CD14-positive monocyte (primary cell): ENCODE results near the gene TMEM272. TPM values are rescaled to one million over a fixed set of nuclear protein-coding genes. Genes with fewer than 3 reads are reported as not detected.

Experiments
- DNase-seq, 3 donors: peaks; one replicate each; pipeline ENCODE4 v3.0.0-alpha.2; 2011 to 2022
- H2AFZ ChIP-seq: 2 replicates; pipeline ENCODE4 v1.6.0; 2012; ENCODE audit warnings: mild to moderate bottlenecking, low read depth, low read length, inconsistent platforms; ENCODE audit not compliant: insufficient read depth, poor library complexity, severe bottlenecking
- H3K27ac ChIP-seq, 2 donors: 1 replicate in 1 of 2; 2 replicates in 1 of 2; pipeline ENCODE4 v1.5.1; 2012 to 2013; ENCODE audit warnings: low read length in 2 of 2, control low read depth in 1 of 2, inconsistent platforms in 1 of 2, low read depth in 1 of 2, mild to moderate bottlenecking in 1 of 2
- H3K27me3 ChIP-seq, 2 donors: one replicate each; pipeline versions ENCODE4 v1.6.0 to v1.6.1; 2011 to 2013; ENCODE audit warnings: low read length in 2 of 2; ENCODE audit not compliant: control insufficient read depth in 2 of 2, insufficient read depth in 2 of 2
- H3K36me3 ChIP-seq, 2 donors: replicated peaks in 1 of 2; 1 replicate in 1 of 2; 2 replicates in 1 of 2; pipeline versions ENCODE4 v1.5.1 to v1.6.1; 2012 to 2013; ENCODE audit warnings: low read length in 2 of 2, control low read depth in 1 of 2, inconsistent platforms in 1 of 2, mild to moderate bottlenecking in 1 of 2; ENCODE audit not compliant: insufficient read depth in 2 of 2, control insufficient read depth in 1 of 2
- H3K4me1 ChIP-seq, 2 donors: 1 replicate in 1 of 2; 2 replicates in 1 of 2; pipeline versions ENCODE4 v1.5.1 to v1.6.1; 2012 to 2013; ENCODE audit warnings: low read length in 2 of 2, control low read depth in 1 of 2, inconsistent platforms in 1 of 2, mild to moderate bottlenecking in 1 of 2, moderate library complexity in 1 of 2; ENCODE audit not compliant: insufficient read depth in 2 of 2, control insufficient read depth in 1 of 2
- H3K4me2 ChIP-seq: replicated peaks from 2 replicates; pipeline ENCODE3; 2012; ENCODE audit warnings: low read length, moderate library complexity, mild to moderate bottlenecking; ENCODE audit not compliant: poor library complexity, severe bottlenecking; ENCODE audit errors: extremely low read depth
- H3K4me3 ChIP-seq, 3 experiments: fragments of 200-600 bp in 1 of 3; sonication (generic) in 1 of 3; replicated peaks in 1 of 3; 1 replicate in 2 of 3; 2 replicates in 1 of 3; pipeline ENCODE4 v1.5.1; 2011 to 2013; ENCODE audit warnings: low read length in 3 of 3, mild to moderate bottlenecking in 3 of 3, control low read depth in 2 of 3, low read depth in 2 of 3, inconsistent platforms in 1 of 3, moderate library complexity in 1 of 3
- H3K79me2 ChIP-seq: 2 replicates; pipeline ENCODE4 v1.6.0; 2012; ENCODE audit warnings: mild to moderate bottlenecking, control low read depth, inconsistent platforms, low read length, moderate library complexity; ENCODE audit not compliant: insufficient read depth
- H3K9ac ChIP-seq: 2 replicates; pipeline ENCODE4 v1.6.0; 2017; ENCODE audit warnings: low read length, mild to moderate bottlenecking; ENCODE audit not compliant: insufficient read depth, poor library complexity, severe bottlenecking
- H3K9me3 ChIP-seq, 2 donors: replicated peaks in 1 of 2; 1 replicate in 1 of 2; 2 replicates in 1 of 2; pipeline versions ENCODE4 v1.5.1 to v1.6.1; 2012 to 2013; ENCODE audit warnings: low read length in 2 of 2, control low read depth in 1 of 2; ENCODE audit not compliant: control insufficient read depth in 1 of 2, insufficient read depth in 1 of 2
- H4K20me1 ChIP-seq: 2 replicates; pipeline ENCODE4 v1.6.0; 2012; ENCODE audit warnings: mild to moderate bottlenecking, low read length, control low read depth, moderate library complexity; ENCODE audit not compliant: insufficient read depth
- H3K27ac Mint-ChIP-seq, 7 donors: one replicate each; pipeline ENCODE4 v1.8.0; 2020; ENCODE audit warnings: mild to moderate bottlenecking in 7 of 7, mixed read lengths in 7 of 7, moderate library complexity in 6 of 7, inconsistent platforms in 2 of 7
- H3K27me3 Mint-ChIP-seq, 3 donors: one replicate each; pipeline ENCODE4 v1.8.0; 2021 to 2022; ENCODE audit warnings: low read depth in 3 of 3, mild to moderate bottlenecking in 3 of 3, mixed read lengths in 3 of 3, moderate library complexity in 3 of 3, inconsistent platforms in 1 of 3
- H3K36me3 Mint-ChIP-seq, 2 donors: one replicate each; pipeline ENCODE4 v1.8.0; 2020; ENCODE audit warnings: mixed read lengths in 2 of 2, inconsistent platforms in 1 of 2, mild to moderate bottlenecking in 1 of 2
- H3K4me1 Mint-ChIP-seq: one replicate; pipeline ENCODE4 v1.8.0; 2020; ENCODE audit warnings: mild to moderate bottlenecking, mixed read lengths
- H3K4me3 Mint-ChIP-seq, 2 donors: one replicate each; pipeline ENCODE4 v1.8.0; 2020; ENCODE audit warnings: mild to moderate bottlenecking in 2 of 2, mixed read lengths in 2 of 2, moderate library complexity in 1 of 2
- H3K9me3 Mint-ChIP-seq, 7 donors: one replicate each; pipeline ENCODE4 v1.8.0; 2020 to 2022; ENCODE audit warnings: mixed read lengths in 7 of 7, mild to moderate bottlenecking in 6 of 7, moderate library complexity in 6 of 7, inconsistent platforms in 2 of 7
- WGBS: methylation state at CpG from one replicate; pipeline ENCODE4 v1.1.5; 2013; ENCODE audit warnings: missing lambda C conversion rate; ENCODE audit not compliant: insufficient coverage; 5-methylcytosine and 5-hydroxymethylcytosine counted together
- intact Hi-C, 2 donors: fragments of 100-400 bp; cut with micrococcal nuclease; formaldehyde crosslinking; loops; one replicate each; pipeline versions ENCODE4 v1.15.0 to v1.15.1; 2023
- polyA plus RNA-seq, 3 donors: library from polyadenylated mRNA; depleted of rRNA in 1 of 3; unstranded in 2 of 3; stranded (reverse) in 1 of 3; fragments of 300-500 nt in 2 of 3; fragments of >200 nt in 1 of 3; fragmentation: Illumina TruSeq in 2 of 3; gene quantifications; 1 replicate in 2 of 3; 2 replicates in 1 of 3; pipeline ENCODE4 v1.2.3, GENCODE V29; 2012 to 2021
- TF ChIP-seq, protein P1 (sequence below): fragments of 200-600 bp; IDR thresholded peaks from one replicate; pipeline ENCODE4 v1.8.0; 2022; ENCODE audit warnings: antibody characterized with exemption, mild to moderate bottlenecking

Gene TMEM272
- polyA plus RNA-seq, 3 donors, result 0.07 TPM; not detected in 2

DNA sequence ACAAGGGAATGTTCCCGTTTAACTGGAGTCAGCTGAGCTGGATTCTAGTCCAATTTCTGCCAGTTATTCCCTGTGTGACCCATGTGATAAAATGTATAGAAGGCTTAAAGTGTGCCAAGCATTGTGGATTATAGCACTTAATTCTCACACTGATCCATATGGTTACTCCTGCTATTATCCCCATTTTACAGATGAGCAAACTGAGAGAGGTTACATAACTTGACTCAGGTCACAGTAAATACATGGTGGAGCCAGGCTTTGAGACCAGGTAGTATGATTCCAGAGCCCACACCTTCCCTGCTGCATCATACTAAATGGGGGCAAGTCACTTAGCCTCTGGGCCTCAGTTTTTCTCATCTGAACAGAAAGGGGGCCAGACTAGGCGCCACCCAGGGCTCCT lies 39.1 kb downstream of the TMEM272 start:
- Histone ChIP-seq H3K4me3 (no peak overlapping the region), H3K27ac (no peak overlapping the region), H4K20me1 (no peaks in the 10 kb centered on the region), H3K36me3 (no peaks in the 10 kb centered on the region), H3K4me1 (peaks cover 32 to 47% of the 10 kb centered on the region in 2 donors), H3K9ac (no peak overlapping the region), H3K4me2 (no peak overlapping the region), H3K79me2 (no peaks in the 10 kb centered on the region), H3K9me3 (no peaks in the 10 kb centered on the region), H2AFZ (no peak overlapping the region), H3K27me3 (no peaks in the 10 kb centered on the region)
- Mint-ChIP-seq H3K27ac (peak overlapping the region in 1 of 7 donors; percentile 54), H3K36me3 (peaks cover 0 to 3% of the 10 kb centered on the region in 2 donors), H3K4me1 (peaks cover 51% of the 10 kb centered on the region), H3K27me3 (peaks cover 0 to 17% (median 6%) of the 10 kb centered on the region in 3 donors), H3K9me3 (peaks cover 0 to 2% (median 0%) of the 10 kb centered on the region in 7 donors), H3K4me3 (no peak overlapping the region)
- TF ChIP-seq, protein P1, sequence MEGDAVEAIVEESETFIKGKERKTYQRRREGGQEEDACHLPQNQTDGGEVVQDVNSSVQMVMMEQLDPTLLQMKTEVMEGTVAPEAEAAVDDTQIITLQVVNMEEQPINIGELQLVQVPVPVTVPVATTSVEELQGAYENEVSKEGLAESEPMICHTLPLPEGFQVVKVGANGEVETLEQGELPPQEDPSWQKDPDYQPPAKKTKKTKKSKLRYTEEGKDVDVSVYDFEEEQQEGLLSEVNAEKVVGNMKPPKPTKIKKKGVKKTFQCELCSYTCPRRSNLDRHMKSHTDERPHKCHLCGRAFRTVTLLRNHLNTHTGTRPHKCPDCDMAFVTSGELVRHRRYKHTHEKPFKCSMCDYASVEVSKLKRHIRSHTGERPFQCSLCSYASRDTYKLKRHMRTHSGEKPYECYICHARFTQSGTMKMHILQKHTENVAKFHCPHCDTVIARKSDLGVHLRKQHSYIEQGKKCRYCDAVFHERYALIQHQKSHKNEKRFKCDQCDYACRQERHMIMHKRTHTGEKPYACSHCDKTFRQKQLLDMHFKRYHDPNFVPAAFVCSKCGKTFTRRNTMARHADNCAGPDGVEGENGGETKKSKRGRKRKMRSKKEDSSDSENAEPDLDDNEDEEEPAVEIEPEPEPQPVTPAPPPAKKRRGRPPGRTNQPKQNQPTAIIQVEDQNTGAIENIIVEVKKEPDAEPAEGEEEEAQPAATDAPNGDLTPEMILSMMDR, result no peak
- DNase-seq, result no peak
- intact Hi-C loops, result loop anchor here (10.0 kb wide), 3 partner anchors 171 to 1871 kb away; partner anchors contain the start of genes INTS6 (in 1 of the 2) and SPRYD7 (in 1 of the 2)
- WGBS, result no CpG with 5 or more reads among the region's 2 CpGs

DNA sequence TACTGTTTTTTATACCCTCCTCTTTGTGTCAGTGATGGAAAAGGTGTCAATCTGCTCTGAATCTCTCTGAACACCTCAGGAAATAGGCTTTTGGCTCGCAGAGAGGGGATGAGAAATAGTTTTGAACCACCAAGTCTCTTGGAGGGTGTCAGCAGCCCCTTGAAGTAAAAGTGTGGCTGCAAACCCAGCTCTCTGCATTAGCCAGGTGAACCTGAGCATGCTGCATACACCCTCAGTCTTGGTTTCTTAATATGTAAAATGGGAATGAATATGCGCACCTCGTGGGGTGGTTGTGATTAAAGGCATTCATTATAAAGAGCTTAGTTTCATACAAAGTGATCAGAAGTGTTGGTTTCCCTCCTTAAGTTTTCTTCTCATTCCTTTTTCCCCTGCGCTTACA lies 39.7 kb downstream of the TMEM272 start:
- H3K4me3 ChIP-seq, result no peak overlapping the region
- no peak overlapping the region for H2AFZ ChIP-seq
- no peak for DNase-seq
- no peaks in the 10 kb centered on the region for H3K79me2 ChIP-seq
- no CpG with 5 or more reads among the region's 4 CpGs for WGBS
- no peaks in the 10 kb centered on the region for H4K20me1 ChIP-seq
- peaks cover 2 to 18% (median 6%) of the 10 kb centered on the region in 3 donors for H3K27me3 Mint-ChIP-seq
- peaks cover 0 to 3% of the 10 kb centered on the region in 2 donors for H3K36me3 Mint-ChIP-seq
- H3K9me3 ChIP-seq, result no peaks in the 10 kb centered on the region
- H3K4me1 ChIP-seq, result peaks cover 32 to 47% of the 10 kb centered on the region in 2 donors
- H3K4me2 ChIP-seq, result peak overlapping the region; percentile 77
- no peak overlapping the region for H3K9ac ChIP-seq
- TF ChIP-seq, protein P1, result no peak
- peak overlapping the region in 4 of 7 donors; percentile 25 to 96 (median 73) for H3K27ac Mint-ChIP-seq
- H3K4me3 Mint-ChIP-seq, result peak overlapping the region in 1 of 2 donors; percentile 48
- H3K27me3 ChIP-seq, result no peaks in the 10 kb centered on the region
- peaks cover 51% of the 10 kb centered on the region for H3K4me1 Mint-ChIP-seq
- H3K27ac ChIP-seq, result no peak overlapping the region
- H3K9me3 Mint-ChIP-seq, result peaks cover 0 to 2% (median 0%) of the 10 kb centered on the region in 7 donors
- no peaks in the 10 kb centered on the region for H3K36me3 ChIP-seq
- intact Hi-C loops, result loop anchor here (10.0 kb wide), 3 partner anchors 171 to 1871 kb away; partner anchors contain the start of genes INTS6 (in 1 of the 2) and SPRYD7 (in 1 of the 2)
